Activated CD4-positive, alpha-beta T cell treated with anti-CD3 and anti-CD28 coated beads, Interleukin-2, amount 10 ng/mL, durations not matched to agents 24 days and 14 days (primary cell): ENCODE data around the gene ADAMTS16. TPM values are rescaled to one million over a fixed set of nuclear protein-coding genes. Genes with fewer than 3 reads are reported as not detected.

ENCODE experiments used
- DNase-seq: peaks from one replicate; pipeline ENCODE4 v3.0.0; 2022
- H3K27ac Mint-ChIP-seq: one replicate; pipeline ENCODE4 v1.8.0; 2022; ENCODE audit warnings: mild to moderate bottlenecking, mixed read lengths
- H3K27me3 Mint-ChIP-seq: one replicate; pipeline ENCODE4 v1.8.0; 2022; ENCODE audit warnings: mixed read lengths
- H3K36me3 Mint-ChIP-seq: one replicate; pipeline ENCODE4 v1.8.0; 2022; ENCODE audit warnings: low read depth, mild to moderate bottlenecking, mixed read lengths
- H3K4me1 Mint-ChIP-seq: one replicate; pipeline ENCODE4 v1.8.0; 2021; ENCODE audit warnings: mixed read lengths
- H3K4me3 Mint-ChIP-seq: one replicate; pipeline ENCODE4 v1.8.0; 2022; ENCODE audit warnings: mild to moderate bottlenecking, moderate library complexity, mixed read lengths
- H3K9me3 Mint-ChIP-seq: one replicate; pipeline ENCODE4 v1.8.0; 2021; ENCODE audit warnings: mixed read lengths
- intact Hi-C: fragments of 100-400 bp; cut with micrococcal nuclease; formaldehyde crosslinking; loops from one replicate; pipeline ENCODE4 v1.15.1; 2023
- total RNA-seq: library from RNA; stranded (reverse); gene quantifications from 2 replicates; pipeline ENCODE4 v1.2.3, GENCODE V29; 2022

The ADAMTS16 gene
- total RNA-seq, 1 donor from 2014 or later: not detected

DNA sequence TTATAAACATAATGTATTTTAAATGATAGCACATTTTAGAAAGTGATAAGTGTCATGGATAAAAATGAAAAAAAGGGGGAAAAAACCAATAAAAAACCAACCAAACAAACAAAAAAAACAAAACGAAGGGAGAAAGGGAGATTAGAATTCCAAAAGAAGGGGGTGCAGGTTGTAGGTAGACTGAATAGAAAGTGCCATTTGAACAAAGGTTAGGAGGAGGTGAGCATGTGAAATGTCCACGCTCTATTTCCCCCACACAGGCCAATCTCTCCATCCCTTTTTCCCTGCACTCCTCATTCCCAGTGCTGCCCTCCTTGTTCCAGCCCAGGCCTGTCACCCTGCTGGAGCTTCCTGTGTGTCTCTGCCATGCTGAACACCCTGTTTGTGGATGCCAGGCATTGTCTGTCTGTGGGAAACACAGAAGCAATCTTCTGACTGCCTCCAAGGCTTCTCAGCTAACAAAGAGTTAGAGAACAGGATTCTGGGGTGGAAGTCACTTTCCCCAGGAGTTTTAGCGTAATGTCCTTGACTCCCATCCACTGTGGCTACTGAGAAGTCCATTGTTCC lies 138.8 kb downstream of the ADAMTS16 start:
- Mint-ChIP-seq H3K27ac (no peak overlapping the region), H3K4me1 (no peaks in the 10 kb centered on the region), H3K27me3 (no peaks in the 10 kb centered on the region), H3K36me3 (no peaks in the 10 kb centered on the region), H3K9me3 (no peaks in the 10 kb centered on the region), H3K4me3 (no peak overlapping the region)
- intact Hi-C loops: no loop called here
- DNase-seq: no peak

DNA sequence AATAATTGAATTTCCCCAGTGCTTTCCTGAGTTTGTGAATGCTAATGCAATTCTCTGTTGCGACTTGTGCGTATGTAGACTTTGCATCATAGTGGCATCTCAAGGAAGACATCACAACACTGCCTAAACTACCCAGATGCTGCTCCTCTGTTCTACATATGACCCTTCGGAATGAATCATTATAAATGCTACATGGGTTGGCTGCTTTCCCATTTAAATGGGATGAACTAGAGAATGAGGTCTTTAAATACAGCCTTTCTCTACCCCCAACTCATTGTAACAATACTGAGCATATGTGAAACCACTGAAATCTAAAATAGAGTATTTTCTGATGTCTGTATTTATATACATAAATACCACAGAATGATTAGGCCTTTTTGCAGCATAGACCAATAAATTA lies 145.8 kb downstream of the ADAMTS16 start:
- H3K4me1 Mint-ChIP-seq: no peaks in the 10 kb centered on the region
- H3K4me3 Mint-ChIP-seq: no peak overlapping the region
- peaks cover 4% of the 10 kb centered on the region for H3K9me3 Mint-ChIP-seq
- intact Hi-C loops: no loop called here
- H3K27ac Mint-ChIP-seq: no peak overlapping the region
- H3K27me3 Mint-ChIP-seq: no peaks in the 10 kb centered on the region
- H3K36me3 Mint-ChIP-seq: no peaks in the 10 kb centered on the region
- no peak for DNase-seq

DNA sequence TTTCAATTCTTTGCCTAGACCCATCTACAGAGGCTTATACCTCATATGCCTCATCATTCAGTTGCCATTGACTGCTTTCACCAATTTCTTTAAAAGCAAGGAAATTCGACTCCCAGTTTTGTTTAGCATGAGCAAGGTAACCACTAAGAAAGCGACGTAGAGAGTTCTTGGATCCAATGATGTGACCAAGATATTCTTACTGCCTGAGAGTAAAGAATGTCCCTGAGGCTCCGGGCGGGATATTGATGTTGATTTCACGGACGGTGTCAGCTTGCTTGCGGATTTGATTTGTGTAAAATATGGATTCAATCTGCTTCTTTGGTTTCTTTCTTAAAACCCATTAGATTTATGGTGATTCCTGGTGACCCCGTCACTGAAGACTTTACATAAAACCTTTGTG lies 147.3 kb downstream of the ADAMTS16 start:
- Mint-ChIP-seq H3K36me3 (no peaks in the 10 kb centered on the region), H3K27ac (no peak overlapping the region), H3K9me3 (peaks cover 4% of the 10 kb centered on the region), H3K4me3 (no peak overlapping the region), H3K27me3 (no peaks in the 10 kb centered on the region), H3K4me1 (no peaks in the 10 kb centered on the region)
- intact Hi-C loops: no loop called here
- DNase-seq: no peak

DNA sequence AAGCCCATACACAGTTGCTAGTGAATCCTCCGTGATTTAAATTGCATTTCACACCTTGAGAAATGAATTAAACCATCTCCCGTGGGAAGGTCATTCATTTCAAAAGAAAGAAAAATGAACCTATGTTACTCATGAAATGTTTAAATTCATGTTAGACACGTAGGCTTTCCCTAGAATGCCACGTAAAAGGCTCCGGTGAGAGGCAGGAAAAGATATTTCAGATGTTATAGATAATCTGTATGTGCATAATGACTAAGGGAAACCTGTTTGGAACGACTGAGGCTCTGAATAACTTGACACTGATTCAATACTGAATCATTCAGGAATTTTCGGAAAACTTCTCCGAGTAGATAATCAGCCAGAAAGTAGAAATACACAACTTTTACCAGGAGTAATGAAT lies 148.1 kb downstream of the ADAMTS16 start:
- no peak overlapping the region for H3K4me3 Mint-ChIP-seq
- no peaks in the 10 kb centered on the region for H3K36me3 Mint-ChIP-seq
- no peaks in the 10 kb centered on the region for H3K27me3 Mint-ChIP-seq
- no peak overlapping the region for H3K27ac Mint-ChIP-seq
- intact Hi-C loops: no loop called here
- DNase-seq: no peak
- peaks cover 4% of the 10 kb centered on the region for H3K9me3 Mint-ChIP-seq
- H3K4me1 Mint-ChIP-seq: no peaks in the 10 kb centered on the region

DNA sequence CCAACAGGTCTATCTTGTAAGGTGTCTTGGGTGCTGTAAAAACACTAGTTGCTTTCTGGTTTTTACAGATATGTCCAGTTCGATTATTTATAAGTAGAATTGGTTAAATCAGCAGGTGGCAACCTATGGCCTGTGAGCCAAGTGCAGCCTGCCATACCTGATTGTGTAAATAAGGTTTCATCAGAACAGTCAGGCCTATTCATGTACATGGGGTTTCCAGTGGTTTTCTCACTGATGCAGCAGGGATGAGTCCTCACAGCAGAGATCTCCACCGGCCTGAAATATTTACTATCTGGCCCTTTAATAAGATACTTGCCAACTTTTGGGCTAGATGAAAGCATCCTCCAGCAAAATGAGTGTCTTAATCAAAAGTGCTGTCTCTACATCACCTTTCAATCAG lies 149.4 kb downstream of the ADAMTS16 start:
- intact Hi-C loops: no loop called here
- DNase-seq: no peak
- no peaks in the 10 kb centered on the region for H3K27me3 Mint-ChIP-seq
- H3K36me3 Mint-ChIP-seq: no peaks in the 10 kb centered on the region
- H3K9me3 Mint-ChIP-seq: peaks cover 6% of the 10 kb centered on the region
- H3K4me3 Mint-ChIP-seq: no peak overlapping the region
- H3K27ac Mint-ChIP-seq: no peak overlapping the region
- H3K4me1 Mint-ChIP-seq: no peaks in the 10 kb centered on the region

DNA sequence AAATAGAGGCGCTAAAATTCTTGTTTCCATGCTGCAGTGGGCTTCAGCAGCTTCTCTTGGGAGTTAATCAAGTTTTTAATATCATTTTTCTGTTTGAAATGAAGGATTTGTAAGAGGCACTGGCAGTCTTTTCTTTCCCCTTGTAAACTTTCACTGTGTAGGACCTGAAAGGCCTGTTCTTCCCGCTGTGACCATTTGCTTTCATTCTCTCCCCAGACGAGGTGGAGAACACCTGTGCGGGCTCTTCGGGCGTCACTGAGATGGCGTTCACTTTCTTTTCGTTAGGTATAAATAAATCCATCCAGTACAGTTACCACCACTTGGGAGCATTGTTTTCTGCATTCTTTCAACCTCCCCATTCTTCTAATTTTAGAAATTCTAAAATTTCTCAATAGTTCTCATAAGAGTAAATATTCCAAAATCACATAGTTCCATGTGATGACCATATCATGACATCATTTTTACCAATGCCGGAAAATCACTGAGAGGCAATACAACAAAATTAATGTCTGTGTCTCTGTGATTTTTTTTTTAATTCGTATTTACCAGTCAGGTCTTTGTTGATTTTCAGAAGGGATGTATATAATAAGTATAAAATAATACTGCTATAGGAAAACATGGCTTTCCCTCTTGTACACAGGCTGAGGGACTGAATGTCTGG lies 150.7 kb downstream of the ADAMTS16 start:
- H3K36me3 Mint-ChIP-seq: no peaks in the 10 kb centered on the region
- intact Hi-C loops: no loop called here
- H3K27ac Mint-ChIP-seq: no peak overlapping the region
- no peaks in the 10 kb centered on the region for H3K4me1 Mint-ChIP-seq
- H3K9me3 Mint-ChIP-seq: peaks cover 6% of the 10 kb centered on the region
- DNase-seq: no peak
- H3K4me3 Mint-ChIP-seq: no peak overlapping the region
- H3K27me3 Mint-ChIP-seq: no peaks in the 10 kb centered on the region

DNA sequence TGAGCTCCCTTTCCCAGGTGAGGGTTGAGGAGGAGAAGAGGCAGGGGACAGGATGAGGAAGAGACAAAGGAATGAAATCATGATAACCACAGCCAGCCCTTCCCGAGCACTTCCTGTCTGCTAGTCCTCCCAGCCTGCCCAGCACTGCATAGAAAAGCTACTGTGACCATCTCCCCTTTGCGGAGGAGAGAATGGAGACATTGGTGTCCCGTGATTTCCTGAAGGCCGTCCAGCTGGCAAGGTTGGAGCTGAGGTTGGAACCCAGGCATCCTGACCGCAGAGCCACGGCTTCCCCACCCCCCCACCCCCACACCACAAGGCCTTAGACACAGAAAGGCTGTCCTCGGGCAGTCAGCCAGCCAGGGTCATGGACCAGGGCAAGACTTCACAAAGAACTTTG lies 151.2 kb downstream of the ADAMTS16 start:
- no peak overlapping the region for H3K27ac Mint-ChIP-seq
- no peak overlapping the region for H3K4me3 Mint-ChIP-seq
- DNase-seq: no peak
- no peaks in the 10 kb centered on the region for H3K4me1 Mint-ChIP-seq
- H3K9me3 Mint-ChIP-seq: peaks cover 4% of the 10 kb centered on the region
- intact Hi-C loops: no loop called here
- H3K27me3 Mint-ChIP-seq: no peaks in the 10 kb centered on the region
- H3K36me3 Mint-ChIP-seq: no peaks in the 10 kb centered on the region

DNA sequence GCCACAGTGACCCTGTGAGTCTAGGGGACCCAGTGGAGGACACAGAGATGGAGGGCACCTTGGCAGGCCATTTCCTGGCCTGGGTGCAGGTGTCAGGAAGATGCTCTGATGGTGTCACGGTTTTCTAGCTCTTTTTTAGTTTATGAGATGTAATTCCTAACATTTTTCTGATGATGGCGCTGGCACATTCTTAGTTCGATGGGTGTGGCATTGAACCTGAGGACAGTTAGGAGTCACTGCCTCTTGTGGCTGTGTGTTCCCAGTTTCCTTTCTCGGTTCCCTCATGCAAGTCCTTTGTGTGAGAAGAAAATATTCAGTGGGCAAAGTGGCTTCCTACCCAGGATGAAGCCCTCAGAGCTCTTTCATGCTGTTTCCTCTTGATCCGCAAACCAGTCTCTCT lies 152.9 kb downstream of the ADAMTS16 start:
- Mint-ChIP-seq H3K36me3 (no peaks in the 10 kb centered on the region), H3K27me3 (no peaks in the 10 kb centered on the region), H3K27ac (no peak overlapping the region), H3K4me1 (no peaks in the 10 kb centered on the region), H3K9me3 (peaks cover 4% of the 10 kb centered on the region), H3K4me3 (no peak overlapping the region)
- intact Hi-C loops: no loop called here
- no peak for DNase-seq

DNA sequence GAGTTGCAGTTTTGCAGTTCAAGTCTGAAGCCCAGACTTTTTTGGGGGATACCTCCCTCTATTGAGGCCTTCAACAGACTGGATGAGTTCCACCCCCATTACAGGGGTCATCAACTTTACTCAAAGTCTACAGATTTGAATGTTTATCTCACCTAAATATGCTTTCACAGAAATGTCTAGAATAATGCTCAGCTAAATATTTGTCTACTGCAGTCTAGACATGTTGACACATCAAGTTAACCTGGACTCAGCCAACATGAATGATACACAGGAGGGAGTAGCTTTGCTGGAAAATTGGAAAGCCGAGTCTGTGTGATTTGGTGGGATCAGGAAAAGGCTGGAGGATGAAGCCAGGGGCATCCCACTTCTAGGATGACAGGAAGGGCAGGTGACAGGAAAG lies 154.3 kb downstream of the ADAMTS16 start:
- Mint-ChIP-seq H3K9me3 (peaks cover 4% of the 10 kb centered on the region), H3K27me3 (no peaks in the 10 kb centered on the region), H3K36me3 (no peaks in the 10 kb centered on the region), H3K27ac (no peak overlapping the region), H3K4me3 (no peak overlapping the region), H3K4me1 (no peaks in the 10 kb centered on the region)
- intact Hi-C loops: no loop called here
- no peak for DNase-seq

DNA sequence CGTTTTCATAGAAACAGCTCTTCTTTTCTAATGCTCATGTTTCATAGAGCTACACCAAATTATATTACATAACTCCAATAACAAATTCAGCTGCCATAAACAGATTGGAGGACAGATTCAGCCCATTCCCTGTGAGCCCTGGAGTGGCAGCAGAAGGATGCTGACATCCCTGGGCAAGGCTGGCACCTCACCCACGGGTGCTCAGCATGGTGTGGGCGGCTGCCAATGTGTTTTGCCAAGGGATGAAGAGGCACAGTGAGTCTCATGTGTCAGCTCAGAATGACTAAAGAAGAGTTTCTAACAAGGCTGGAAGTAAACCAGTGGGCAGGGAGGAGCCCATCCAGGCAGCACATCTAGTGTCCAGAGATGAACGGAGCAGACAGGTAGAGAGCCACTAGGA lies 155.2 kb downstream of the ADAMTS16 start:
- no peaks in the 10 kb centered on the region for H3K4me1 Mint-ChIP-seq
- no peaks in the 10 kb centered on the region for H3K27me3 Mint-ChIP-seq
- DNase-seq: no peak
- intact Hi-C loops: no loop called here
- H3K4me3 Mint-ChIP-seq: no peak overlapping the region
- H3K27ac Mint-ChIP-seq: no peak overlapping the region
- H3K9me3 Mint-ChIP-seq: peaks cover 4% of the 10 kb centered on the region
- H3K36me3 Mint-ChIP-seq: no peaks in the 10 kb centered on the region

DNA sequence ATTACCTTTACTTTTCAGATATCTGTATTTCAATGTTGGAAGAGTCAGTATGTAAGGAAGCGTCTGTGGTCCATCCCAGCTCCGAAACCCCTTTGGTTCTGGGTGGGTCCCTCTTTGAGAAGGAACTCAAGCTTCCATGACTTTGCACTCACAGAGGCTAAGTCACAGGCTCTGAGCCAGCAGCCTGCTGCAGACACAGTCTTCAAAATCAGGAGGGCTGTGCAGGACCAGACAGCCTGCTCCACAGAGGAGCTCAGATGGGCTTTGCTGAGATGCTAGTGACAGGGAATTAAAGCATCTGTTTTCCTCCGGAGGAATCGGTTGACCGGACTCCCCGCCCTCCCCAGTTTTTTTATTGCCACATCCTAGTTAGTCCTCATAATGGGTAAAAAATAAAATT lies 155.9 kb downstream of the ADAMTS16 start:
- no peak overlapping the region for H3K27ac Mint-ChIP-seq
- H3K4me1 Mint-ChIP-seq: no peaks in the 10 kb centered on the region
- no peaks in the 10 kb centered on the region for H3K27me3 Mint-ChIP-seq
- peaks cover 4% of the 10 kb centered on the region for H3K9me3 Mint-ChIP-seq
- intact Hi-C loops: no loop called here
- no peak overlapping the region for H3K4me3 Mint-ChIP-seq
- DNase-seq: no peak
- H3K36me3 Mint-ChIP-seq: no peaks in the 10 kb centered on the region

DNA sequence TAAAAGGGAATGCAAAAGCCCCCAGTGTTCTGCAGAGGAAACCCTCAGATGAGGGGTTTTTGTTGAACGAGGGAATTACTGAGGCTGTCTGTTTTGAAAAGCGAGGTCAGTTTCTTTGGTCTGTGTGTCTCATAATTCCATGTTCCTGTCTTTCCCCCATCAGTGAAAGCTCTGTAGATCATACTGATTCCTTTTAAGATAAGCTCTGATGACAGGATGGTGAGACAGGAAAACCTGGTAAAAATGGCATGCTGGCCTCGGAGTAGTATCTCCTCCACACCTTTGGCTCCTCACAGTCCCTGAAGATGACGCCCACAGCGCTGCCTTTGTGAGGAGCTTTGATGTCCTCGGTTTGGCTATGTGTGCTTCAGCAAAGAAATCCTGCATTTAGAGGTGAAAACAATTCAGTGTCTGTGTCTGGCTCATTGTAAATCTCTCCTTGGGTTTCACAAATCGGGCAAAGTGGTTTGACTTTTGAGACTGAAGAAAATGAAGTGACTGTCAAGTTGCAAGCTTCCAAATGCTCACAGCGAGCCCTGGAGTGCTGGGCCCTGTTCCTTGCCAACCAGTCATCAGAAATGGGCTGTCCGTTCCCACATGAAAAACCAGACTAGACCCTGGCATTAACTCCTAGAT lies 157.4 kb downstream of the ADAMTS16 start:
- no peak overlapping the region for H3K27ac Mint-ChIP-seq
- no peak for DNase-seq
- H3K36me3 Mint-ChIP-seq: no peaks in the 10 kb centered on the region
- H3K9me3 Mint-ChIP-seq: peaks cover 8% of the 10 kb centered on the region
- intact Hi-C loops: no loop called here
- no peaks in the 10 kb centered on the region for H3K4me1 Mint-ChIP-seq
- no peaks in the 10 kb centered on the region for H3K27me3 Mint-ChIP-seq
- no peak overlapping the region for H3K4me3 Mint-ChIP-seq

DNA sequence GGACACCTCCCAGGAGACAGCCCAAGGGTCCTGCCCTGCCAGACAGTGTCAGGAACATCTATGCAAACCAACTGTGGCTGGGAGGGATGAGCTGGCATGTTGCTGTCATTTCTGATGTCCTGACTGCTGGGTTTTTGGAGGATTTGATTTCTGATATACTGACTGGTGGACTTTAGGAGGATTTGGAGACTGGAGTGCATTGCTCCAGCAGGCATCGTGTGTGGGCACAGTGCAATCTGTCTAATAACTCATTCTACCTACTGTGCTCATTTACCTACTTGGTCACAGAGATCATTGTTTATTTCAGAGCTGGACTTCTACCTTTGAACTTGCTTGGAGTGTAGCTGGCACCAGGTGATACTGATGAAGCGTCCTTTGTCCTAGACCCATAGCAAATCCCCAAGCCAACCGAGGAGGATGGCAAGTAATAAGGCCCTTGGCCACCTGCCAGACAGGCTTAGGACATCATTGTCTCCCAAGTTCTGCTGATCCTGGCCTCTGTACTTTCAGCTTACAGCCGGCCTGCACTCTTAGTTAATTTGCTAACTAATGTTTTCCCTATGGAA lies 158.0 kb downstream of the ADAMTS16 start:
- Mint-ChIP-seq H3K9me3 (peaks cover 8% of the 10 kb centered on the region), H3K27ac (no peak overlapping the region), H3K27me3 (no peaks in the 10 kb centered on the region), H3K4me3 (no peak overlapping the region), H3K36me3 (no peaks in the 10 kb centered on the region), H3K4me1 (no peaks in the 10 kb centered on the region)
- DNase-seq: no peak
- intact Hi-C loops: no loop called here

DNA sequence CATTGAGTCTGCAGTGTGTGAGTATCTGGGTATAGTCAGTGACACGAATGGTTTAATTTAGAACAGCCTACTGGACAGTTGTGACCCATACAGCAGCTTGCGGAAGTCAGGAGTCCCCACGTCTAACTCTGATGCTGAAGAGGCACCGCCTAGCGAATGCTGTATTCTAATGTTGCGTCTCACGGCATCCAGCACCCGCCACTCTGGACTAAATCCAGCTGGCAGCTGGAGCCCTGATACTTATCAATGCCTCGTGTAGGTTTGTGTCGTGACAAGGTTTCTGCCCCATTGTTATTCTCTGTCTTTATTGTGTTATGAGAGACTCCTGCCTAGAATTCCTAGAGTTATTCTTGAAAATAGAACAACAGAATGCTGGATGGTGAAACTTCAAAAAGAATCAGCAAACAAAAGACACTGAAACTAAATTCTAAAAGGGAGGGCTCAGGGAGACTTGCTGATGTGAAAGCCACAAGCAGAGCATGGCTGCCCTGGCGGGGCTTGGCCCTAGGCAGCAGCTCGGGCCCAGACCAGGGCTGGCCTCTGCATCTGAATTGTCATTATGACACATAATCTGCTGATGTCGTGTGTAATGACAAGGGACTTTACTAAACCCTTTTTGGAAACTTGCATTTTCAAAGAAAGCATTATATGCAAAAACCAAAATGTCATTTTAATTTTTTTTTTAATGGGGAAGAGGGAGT lies 158.9 kb downstream of the ADAMTS16 start:
- Mint-ChIP-seq H3K4me3 (no peak overlapping the region), H3K36me3 (no peaks in the 10 kb centered on the region), H3K27ac (no peak overlapping the region), H3K4me1 (no peaks in the 10 kb centered on the region), H3K27me3 (no peaks in the 10 kb centered on the region), H3K9me3 (peaks cover 8% of the 10 kb centered on the region)
- intact Hi-C loops: no loop called here
- DNase-seq: no peak
